OCI-LY3 (cell line): ENCODE measurements around the gene WWP2.

ENCODE experiments used
- H2AFZ ChIP-seq: fragments of 200-600, 300-600 bp; shearing (Covaris generic); 2 replicates; pipeline ENCODE4 v1.6.0; 2014; ENCODE audit warnings: antibody characterized with exemption, low read depth, low read length
- H3K27ac ChIP-seq: fragments of 200-600, 300-600 bp; sonication (generic); 2 replicates; pipeline ENCODE4 v1.5.1; 2014; ENCODE audit warnings: mild to moderate bottlenecking, low read length, moderate library complexity, mixed read lengths
- H3K27me3 ChIP-seq: fragments of 200-600, 300-600 bp; sonication (generic); 2 replicates; pipeline ENCODE4 v1.6.1; 2014; ENCODE audit warnings: low read depth, low read length, mixed read lengths
- H3K36me3 ChIP-seq: fragments of 200-600, 300-600 bp; sonication (generic); replicated peaks from 2 replicates; pipeline ENCODE3; 2014; ENCODE audit warnings: low read depth, low read length, mixed read lengths
- H3K4me1 ChIP-seq: fragments of 300-600, 200-600 bp; sonication (generic); 2 replicates; pipeline ENCODE4 v1.6.1; 2014; ENCODE audit warnings: low read length, mixed read lengths
- H3K4me2 ChIP-seq: fragments of 200-600, 300-600 bp; sonication (generic); 2 replicates; pipeline ENCODE4 v1.6.1; 2014; ENCODE audit warnings: low read length, mixed read lengths
- H3K4me3 ChIP-seq: fragments of 300-600, 200-600 bp; sonication (generic); 2 replicates; pipeline ENCODE4 v1.5.1; 2014; ENCODE audit warnings: antibody characterized with exemption, mild to moderate bottlenecking, low read length, moderate library complexity
- H3K79me2 ChIP-seq: fragments of 300-600, 200-600 bp; shearing (Covaris generic); 2 replicates; pipeline ENCODE4 v1.6.1; 2014; ENCODE audit warnings: mild to moderate bottlenecking, low read length, mixed read lengths
- H3K9ac ChIP-seq: fragments of 300-600, 200-600 bp; shearing (Covaris generic); 2 replicates; pipeline ENCODE4 v1.6.0; 2014; ENCODE audit warnings: mild to moderate bottlenecking, low read length, moderate library complexity
- H3K9me3 ChIP-seq: fragments of 200-600, 300-600 bp; shearing (Covaris generic); 2 replicates; pipeline ENCODE4 v1.6.1; 2014; ENCODE audit warnings: low read length, mixed read lengths; ENCODE audit not compliant: insufficient read depth
- H4K20me1 ChIP-seq: fragments of 200-600, 300-600 bp; sonication (generic); 2 replicates; pipeline ENCODE4 v1.6.1; 2016; ENCODE audit warnings: low read length, mixed read lengths; ENCODE audit not compliant: insufficient read depth
- EZH2phosphoT487 ChIP-seq: fragments of 200-600 bp; shearing (Covaris generic); IDR thresholded peaks from 2 replicates; pipeline ENCODE4 v1.6.1; 2018; ENCODE audit warnings: antibody characterized with exemption, mixed run types, low read depth
- TF ChIP-seq, protein P1 (sequence below): fragments of 200-600, 300-600 bp; sonication (generic); IDR thresholded peaks from 2 replicates; pipeline ENCODE4 v1.5.1; 2014; ENCODE audit warnings: antibody characterized with exemption, low read length, low read depth

WWP2 gene

DNA sequence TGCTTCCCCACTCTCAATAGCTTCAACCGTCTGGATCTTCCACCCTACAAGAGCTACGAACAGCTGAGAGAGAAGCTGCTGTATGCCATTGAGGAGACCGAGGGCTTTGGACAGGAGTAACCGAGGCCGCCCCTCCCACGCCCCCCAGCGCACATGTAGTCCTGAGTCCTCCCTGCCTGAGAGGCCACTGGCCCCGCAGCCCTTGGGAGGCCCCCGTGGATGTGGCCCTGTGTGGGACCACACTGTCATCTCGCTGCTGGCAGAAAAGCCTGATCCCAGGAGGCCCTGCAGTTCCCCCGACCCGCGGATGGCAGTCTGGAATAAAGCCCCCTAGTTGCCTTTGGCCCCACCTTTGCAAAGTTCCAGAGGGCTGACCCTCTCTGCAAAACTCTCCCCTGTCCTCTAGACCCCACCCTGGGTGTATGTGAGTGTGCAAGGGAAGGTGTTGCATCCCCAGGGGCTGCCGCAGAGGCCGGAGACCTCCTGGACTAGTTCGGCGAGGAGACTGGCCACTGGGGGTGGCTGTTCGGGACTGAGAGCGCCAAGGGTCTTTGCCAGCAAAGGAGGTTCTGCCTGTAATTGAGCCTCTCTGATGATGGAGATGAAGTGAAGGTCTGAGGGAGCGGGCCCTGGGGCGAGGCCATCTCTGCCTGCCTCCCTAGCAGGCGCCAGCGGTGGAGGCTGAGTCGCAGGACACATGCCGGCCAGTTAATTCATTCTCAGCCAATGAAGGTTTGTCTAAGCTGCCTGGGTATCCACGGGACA lies 177.9 kb downstream of the WWP2 start:
- no peak overlapping the region for H3K27ac ChIP-seq
- peaks cover 4% of the 10 kb centered on the region for H3K36me3 ChIP-seq
- no peaks in the 10 kb centered on the region for H3K27me3 ChIP-seq
- H3K79me2 ChIP-seq = no peaks in the 10 kb centered on the region
- no peaks in the 10 kb centered on the region for H4K20me1 ChIP-seq
- H2AFZ ChIP-seq = no peak overlapping the region
- H3K9me3 ChIP-seq = no peaks in the 10 kb centered on the region
- H3K4me1 ChIP-seq = no peaks in the 10 kb centered on the region
- H3K4me3 ChIP-seq = no peak overlapping the region
- TF ChIP-seq, protein P1, sequence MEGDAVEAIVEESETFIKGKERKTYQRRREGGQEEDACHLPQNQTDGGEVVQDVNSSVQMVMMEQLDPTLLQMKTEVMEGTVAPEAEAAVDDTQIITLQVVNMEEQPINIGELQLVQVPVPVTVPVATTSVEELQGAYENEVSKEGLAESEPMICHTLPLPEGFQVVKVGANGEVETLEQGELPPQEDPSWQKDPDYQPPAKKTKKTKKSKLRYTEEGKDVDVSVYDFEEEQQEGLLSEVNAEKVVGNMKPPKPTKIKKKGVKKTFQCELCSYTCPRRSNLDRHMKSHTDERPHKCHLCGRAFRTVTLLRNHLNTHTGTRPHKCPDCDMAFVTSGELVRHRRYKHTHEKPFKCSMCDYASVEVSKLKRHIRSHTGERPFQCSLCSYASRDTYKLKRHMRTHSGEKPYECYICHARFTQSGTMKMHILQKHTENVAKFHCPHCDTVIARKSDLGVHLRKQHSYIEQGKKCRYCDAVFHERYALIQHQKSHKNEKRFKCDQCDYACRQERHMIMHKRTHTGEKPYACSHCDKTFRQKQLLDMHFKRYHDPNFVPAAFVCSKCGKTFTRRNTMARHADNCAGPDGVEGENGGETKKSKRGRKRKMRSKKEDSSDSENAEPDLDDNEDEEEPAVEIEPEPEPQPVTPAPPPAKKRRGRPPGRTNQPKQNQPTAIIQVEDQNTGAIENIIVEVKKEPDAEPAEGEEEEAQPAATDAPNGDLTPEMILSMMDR = no peak
- TF ChIP-seq EZH2phosphoT487 = no peak
- H3K9ac ChIP-seq = no peak overlapping the region
- no peak overlapping the region for H3K4me2 ChIP-seq

DNA sequence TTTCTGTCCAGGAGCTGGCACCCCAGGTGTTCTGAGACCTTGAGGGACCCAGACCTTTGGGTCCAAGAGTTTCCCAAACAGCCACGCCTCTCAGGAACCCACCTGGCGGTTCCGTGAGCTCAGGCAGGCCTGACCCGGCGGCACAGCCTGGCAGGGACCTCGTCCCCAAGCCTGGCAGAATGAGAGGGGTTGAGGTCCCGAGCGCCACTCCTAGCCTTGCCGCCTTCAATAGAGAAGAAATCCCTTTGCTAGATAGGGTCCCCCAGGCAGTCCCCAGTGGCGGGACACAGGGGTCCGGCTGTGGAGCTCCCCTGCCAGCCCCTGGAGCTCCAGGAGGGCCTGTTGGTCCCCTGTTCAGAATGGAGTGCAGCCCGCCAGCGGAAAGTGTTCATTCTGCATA lies 178.5 kb downstream of the WWP2 start:
- H4K20me1 ChIP-seq = no peaks in the 10 kb centered on the region
- no peak overlapping the region for H3K4me2 ChIP-seq
- no peak overlapping the region for H2AFZ ChIP-seq
- no peak overlapping the region for H3K9ac ChIP-seq
- H3K4me3 ChIP-seq = no peak overlapping the region
- TF ChIP-seq, protein P1 = no peak
- TF ChIP-seq EZH2phosphoT487 = no peak
- no peaks in the 10 kb centered on the region for H3K9me3 ChIP-seq
- no peaks in the 10 kb centered on the region for H3K4me1 ChIP-seq
- no peaks in the 10 kb centered on the region for H3K79me2 ChIP-seq
- H3K36me3 ChIP-seq = peaks cover 4% of the 10 kb centered on the region
- H3K27ac ChIP-seq = no peak overlapping the region
- H3K27me3 ChIP-seq = no peaks in the 10 kb centered on the region

DNA sequence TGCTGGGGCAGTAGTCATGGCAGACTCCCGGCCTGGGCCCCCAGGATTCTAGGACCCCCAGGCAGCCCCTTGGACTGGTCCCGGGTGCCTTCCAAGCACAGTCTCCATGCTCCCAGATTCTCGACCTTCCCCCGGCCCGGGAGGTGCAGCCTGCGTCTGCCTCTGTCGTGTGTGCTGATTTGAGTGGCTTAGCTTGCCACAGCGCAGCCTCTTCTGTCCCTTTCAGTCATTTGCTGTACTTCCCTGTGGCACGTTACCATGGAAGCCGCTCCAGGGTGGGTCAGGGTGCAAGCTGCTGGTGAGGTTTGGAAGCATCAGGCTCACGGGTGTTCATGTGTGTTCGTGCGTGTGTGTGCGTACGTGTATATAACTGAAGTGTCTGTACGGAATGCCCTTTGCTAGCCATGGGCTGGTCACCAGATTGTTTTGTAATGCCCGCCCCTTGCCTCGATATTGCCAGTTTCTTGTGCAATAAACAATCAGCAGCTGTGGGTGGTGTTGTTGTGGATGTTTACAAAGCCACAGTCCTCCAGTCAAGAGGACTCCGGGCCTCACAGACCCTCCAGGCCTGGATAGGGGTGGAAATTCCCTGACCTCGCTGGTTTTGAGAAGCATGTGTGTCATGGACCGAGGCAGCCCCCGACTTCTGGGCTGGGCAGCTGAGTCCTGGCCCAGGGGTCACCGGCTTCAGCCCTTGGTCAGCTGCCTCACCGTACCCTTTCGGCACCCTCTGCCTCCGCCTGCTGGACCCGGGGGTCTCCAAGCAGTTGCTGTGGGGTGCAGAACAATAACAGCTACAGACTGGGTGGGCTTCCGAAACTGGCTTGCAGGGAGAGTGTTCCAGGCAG lies 179.3 kb downstream of the WWP2 start:
- H3K4me3 ChIP-seq = no peak overlapping the region
- H3K27me3 ChIP-seq = no peaks in the 10 kb centered on the region
- H3K4me2 ChIP-seq = no peak overlapping the region
- H3K79me2 ChIP-seq = no peaks in the 10 kb centered on the region
- H2AFZ ChIP-seq = no peak overlapping the region
- no peaks in the 10 kb centered on the region for H3K4me1 ChIP-seq
- TF ChIP-seq, protein P1 = no peak
- TF ChIP-seq EZH2phosphoT487 = no peak
- no peaks in the 10 kb centered on the region for H4K20me1 ChIP-seq
- H3K9ac ChIP-seq = no peak overlapping the region
- no peak overlapping the region for H3K27ac ChIP-seq
- H3K9me3 ChIP-seq = no peaks in the 10 kb centered on the region
- peaks cover 4% of the 10 kb centered on the region for H3K36me3 ChIP-seq

DNA sequence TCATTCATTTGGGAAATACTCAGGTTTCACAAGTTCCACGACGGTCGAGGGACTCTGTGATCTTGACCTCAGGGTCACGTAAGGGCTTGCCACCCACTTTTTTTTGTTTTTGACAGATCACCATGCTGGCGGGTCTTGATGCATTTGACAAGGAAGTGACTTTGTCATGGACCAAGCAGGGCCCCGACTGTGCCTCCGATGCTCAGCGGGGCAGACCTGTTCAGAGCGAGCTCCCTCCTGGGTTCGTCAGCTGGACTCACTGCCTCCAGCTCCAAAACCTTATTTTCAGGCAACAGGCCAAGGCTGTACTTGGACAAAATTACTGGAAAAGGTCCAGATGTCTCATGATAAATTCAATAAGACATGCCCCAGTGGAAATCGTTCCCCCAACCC lies 180.0 kb downstream of the WWP2 start:
- Histone ChIP-seq H3K79me2 (no peaks in the 10 kb centered on the region), H3K4me2 (no peak overlapping the region), H3K9me3 (no peaks in the 10 kb centered on the region), H3K4me3 (no peak overlapping the region), H3K9ac (no peak overlapping the region), H4K20me1 (no peaks in the 10 kb centered on the region), H3K36me3 (no peaks in the 10 kb centered on the region), H3K27me3 (no peaks in the 10 kb centered on the region), H3K4me1 (no peaks in the 10 kb centered on the region), H3K27ac (no peak overlapping the region), H2AFZ (no peak overlapping the region)
- no peak for TF ChIP-seq EZH2phosphoT487
- TF ChIP-seq, protein P1 = no peak
